Measurements from ENCODE around the gene YIF1B.

Gene YIF1B

DNA sequence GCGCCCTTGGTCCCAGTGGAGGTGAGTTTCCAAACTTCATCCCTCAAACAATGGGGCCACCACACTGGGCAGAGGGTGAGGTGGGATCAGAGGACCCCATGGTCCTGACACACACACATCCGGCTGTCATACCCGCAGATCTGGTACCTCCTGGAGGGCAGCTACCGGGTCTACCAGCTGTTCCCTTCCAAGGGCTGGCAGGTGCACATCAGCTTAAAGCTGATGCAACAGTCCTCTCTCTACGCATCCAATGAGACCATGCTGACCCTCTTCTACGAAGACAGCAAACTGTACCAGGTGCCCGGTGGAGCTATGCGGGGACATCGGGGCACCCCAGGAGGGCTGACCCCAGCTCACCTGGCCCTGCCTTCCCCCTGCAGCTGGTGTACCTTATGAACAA is 44.6 kb upstream of the YIF1B start:
- DNase-seq (ENCODE audit: extremely low spot score): no peak
- CTCF ChIA-PET: no interaction called here
- POLR2A ChIA-PET: interaction anchor here (4.4 kb wide), 1 partner anchor 14 kb away, joined by 31 read pairs; the partner anchor contains the start of gene PSMD8
- TF ChIP-seq CTBP1 (IDR thresholded peaks at IDR 0.05; ENCODE audit: borderline replicate concordance) (no peak), FOXK2 (IDR thresholded peaks at IDR 0.05) (no peak), ELF4 (IDR thresholded peaks at IDR 0.05) (no peak), ARNT (IDR thresholded peaks at IDR 0.05) (no peak), LEF1 (IDR thresholded peaks at IDR 0.05; ENCODE audit: borderline replicate concordance) (no peak), HDGF (IDR thresholded peaks at IDR 0.05; ENCODE audit: borderline replicate concordance) (no peak), SP1 (IDR thresholded peaks at IDR 0.05) (no peak), BHLHE40 (IDR thresholded peaks at IDR 0.05; ENCODE audit: borderline replicate concordance) (no peak), L3MBTL2 (conservative IDR thresholded peaks at IDR 0.05) (no peak), NFRKB (IDR thresholded peaks at IDR 0.05) (no peak), ZNF384 (IDR thresholded peaks at IDR 0.05) (no peak), TARDBP (IDR thresholded peaks at IDR 0.05) (no peak), FOXA1 (IDR thresholded peaks at IDR 0.05) (no peak)
- TF ChIP-seq, protein P1, sequence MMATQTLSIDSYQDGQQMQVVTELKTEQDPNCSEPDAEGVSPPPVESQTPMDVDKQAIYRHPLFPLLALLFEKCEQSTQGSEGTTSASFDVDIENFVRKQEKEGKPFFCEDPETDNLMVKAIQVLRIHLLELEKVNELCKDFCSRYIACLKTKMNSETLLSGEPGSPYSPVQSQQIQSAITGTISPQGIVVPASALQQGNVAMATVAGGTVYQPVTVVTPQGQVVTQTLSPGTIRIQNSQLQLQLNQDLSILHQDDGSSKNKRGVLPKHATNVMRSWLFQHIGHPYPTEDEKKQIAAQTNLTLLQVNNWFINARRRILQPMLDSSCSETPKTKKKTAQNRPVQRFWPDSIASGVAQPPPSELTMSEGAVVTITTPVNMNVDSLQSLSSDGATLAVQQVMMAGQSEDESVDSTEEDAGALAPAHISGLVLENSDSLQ (IDR thresholded peaks at IDR 0.05): no peak

DNA sequence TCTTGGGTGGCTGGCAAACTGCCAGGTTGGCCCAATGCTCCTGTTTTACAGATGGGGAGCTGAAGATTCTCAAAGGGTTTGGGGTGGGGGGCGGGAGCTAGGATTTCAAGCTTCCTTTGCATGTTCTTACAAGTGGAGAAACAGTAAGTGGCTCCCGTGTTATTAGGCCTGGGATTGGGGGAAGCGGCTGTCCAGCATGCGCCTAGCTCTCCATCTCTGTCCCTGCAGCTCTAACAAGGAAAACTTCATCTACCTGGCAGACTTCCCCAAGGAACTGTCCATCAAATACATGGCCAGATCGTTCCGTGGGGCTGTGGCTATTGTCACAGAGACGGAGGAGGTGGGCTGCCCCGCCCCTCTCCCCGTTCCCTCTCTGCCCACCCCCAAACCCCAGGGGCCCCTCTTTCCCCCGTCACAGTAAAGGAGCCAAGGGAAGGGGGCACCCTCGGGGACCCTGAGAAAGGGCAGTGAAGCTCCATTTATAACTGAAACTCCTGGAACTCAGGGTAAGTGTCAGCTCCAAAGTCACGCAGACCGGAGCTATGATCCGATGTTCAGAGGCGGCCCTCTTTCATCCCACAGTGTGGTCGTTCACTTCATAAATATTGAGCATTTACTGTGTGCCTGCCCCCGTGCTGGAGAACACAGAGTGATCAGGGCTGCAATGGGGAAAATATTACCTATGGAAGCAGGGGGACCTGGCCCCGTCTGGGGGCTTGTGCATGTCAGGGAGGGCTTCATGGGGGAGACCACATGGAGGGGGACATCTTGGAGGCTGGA is 43.7 kb upstream of the YIF1B start:
- ChIA-PET POLR2A (interaction anchor here (4.4 kb wide), 1 partner anchor 15 kb away, joined by 31 read pairs; the partner anchor contains the start of gene PSMD8), CTCF (no interaction called here)
- TF ChIP-seq ZNF384 (IDR thresholded peaks at IDR 0.05) (no peak), FOXM1 (IDR thresholded peaks at IDR 0.05; ENCODE audit: borderline replicate concordance) (no peak), SP1 (IDR thresholded peaks at IDR 0.05) (no peak), NFRKB (IDR thresholded peaks at IDR 0.05) (no peak), HDGF (IDR thresholded peaks at IDR 0.05; ENCODE audit: borderline replicate concordance) (no peak), L3MBTL2 (conservative IDR thresholded peaks at IDR 0.05) (no peak), SUZ12 (IDR thresholded peaks at IDR 0.05) (no peak), FOXK2 (IDR thresholded peaks at IDR 0.05) (no peak)
- TF ChIP-seq, protein P1 (IDR thresholded peaks at IDR 0.05): no peak
- DNase-seq (ENCODE audit: extremely low spot score): no peak

DNA sequence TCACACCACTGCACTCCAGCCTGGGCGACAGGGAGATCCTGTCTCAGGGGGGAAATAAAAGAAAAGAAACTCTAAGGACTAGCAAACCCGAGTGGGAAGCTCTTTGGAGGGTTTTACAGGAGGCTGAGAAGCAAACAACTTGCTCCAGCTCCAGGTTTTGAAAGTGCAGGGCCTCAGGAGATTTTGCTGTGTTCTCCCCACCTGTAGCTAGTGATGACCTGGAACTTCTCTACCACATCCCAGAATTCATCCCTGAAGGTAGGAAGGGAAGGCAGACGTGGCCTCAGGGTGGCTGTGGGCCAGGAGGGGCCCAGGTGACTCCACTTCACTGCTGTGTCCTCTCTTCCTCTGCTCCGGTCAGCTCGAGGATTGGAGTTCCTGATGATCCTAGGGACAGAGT is 42.3 kb upstream of the YIF1B start:
- ChIA-PET CTCF (no interaction called here), POLR2A (interaction anchor here (1.9 kb wide), 1 partner anchor 16 kb away, joined by 6 read pairs; the partner anchor contains the start of gene PSMD8)
- no peak for DNase-seq (ENCODE audit: extremely low spot score)
- TF ChIP-seq LEF1 (IDR thresholded peaks at IDR 0.05; ENCODE audit: borderline replicate concordance) (no peak), SUZ12 (IDR thresholded peaks at IDR 0.05) (no peak), ELF4 (IDR thresholded peaks at IDR 0.05) (no peak), CTBP1 (IDR thresholded peaks at IDR 0.05; ENCODE audit: borderline replicate concordance) (no peak), ZNF384 (IDR thresholded peaks at IDR 0.05) (no peak), FOXA1 (IDR thresholded peaks at IDR 0.05) (no peak), HDGF (IDR thresholded peaks at IDR 0.05; ENCODE audit: borderline replicate concordance) (no peak), SP1 (IDR thresholded peaks at IDR 0.05) (no peak)

DNA sequence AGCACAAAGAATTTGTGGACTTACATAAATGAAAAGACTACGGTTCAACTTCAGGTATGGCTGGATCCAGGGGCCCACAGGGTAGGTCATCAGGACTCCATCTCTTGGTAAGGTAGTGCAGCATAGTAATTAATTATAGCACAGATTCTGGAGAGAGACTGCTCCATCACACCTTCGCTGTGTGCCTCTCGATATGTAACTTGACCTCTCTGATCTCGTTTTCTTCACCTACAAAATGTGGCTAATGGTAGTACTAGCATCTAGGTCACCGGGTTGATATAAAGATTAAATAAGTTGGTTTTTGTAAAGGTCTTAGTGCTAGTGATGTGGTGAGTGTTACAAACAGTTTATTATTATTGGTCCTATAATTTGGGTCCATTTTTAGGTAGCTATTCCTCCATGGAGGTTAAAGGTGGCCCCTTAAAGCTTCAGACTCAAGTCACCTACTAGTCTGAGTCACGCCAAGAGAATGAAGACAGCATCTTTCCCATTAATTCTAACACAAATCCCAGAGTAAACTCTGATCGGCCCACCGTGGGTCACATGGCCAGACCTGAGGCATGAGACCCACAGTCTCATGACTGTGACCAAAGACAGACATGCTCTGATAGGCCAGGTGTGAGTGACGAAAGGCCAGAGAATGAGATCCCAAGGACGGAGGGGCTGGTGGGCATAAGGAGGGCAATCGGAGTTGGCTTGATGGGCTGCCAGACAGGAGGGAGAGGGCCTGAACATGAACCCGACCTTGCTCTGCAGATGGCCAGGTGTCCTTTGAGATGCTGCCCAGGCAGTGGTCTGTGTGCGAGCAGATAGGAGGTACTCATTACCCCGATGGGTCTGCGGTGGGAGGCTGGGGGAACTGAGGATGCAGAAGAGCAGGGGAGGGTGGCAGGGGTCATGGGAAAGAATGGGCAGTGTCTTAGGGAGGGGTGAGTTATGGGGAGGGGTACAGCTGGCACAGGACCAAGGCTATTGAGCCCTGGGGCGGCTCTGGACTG is 40.3 kb upstream of the YIF1B start:
- CTCF ChIA-PET: no interaction called here
- DNase-seq (ENCODE audit: extremely low spot score): no peak
- POLR2A ChIA-PET: interaction anchor here (1.9 kb wide), 1 partner anchor 18 kb away, joined by 6 read pairs; the partner anchor contains the start of gene PSMD8
- no peak for TF ChIP-seq SUZ12 (IDR thresholded peaks at IDR 0.05)
- TF ChIP-seq CTBP1 (IDR thresholded peaks at IDR 0.05; ENCODE audit: borderline replicate concordance): no peak
- TF ChIP-seq LEF1 (IDR thresholded peaks at IDR 0.05; ENCODE audit: borderline replicate concordance): no peak
- no peak for TF ChIP-seq SP1 (IDR thresholded peaks at IDR 0.05)
- TF ChIP-seq ELF4 (IDR thresholded peaks at IDR 0.05): no peak

DNA sequence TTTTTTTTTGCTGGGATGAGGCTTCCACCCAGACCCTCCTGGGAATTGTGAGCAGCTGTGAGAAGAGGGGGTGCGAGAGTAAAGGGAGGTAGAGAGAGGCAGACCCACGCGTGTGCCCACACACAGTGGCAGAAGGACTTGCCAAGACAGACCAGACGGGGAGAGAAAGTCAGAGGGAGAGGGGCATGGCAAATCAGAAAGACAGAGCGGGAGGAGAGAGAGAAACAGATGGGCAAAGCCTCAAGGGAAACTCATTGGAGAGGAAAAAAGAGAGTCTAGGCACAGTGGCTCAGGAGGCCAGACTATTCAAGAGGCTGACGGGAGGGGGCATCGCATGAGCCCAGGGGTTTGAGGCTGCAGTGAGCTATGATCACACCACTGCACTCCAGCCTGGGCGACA is 36.9 kb upstream of the YIF1B start:
- DNase-seq (ENCODE audit: extremely low spot score): no peak
- POLR2A ChIA-PET: interaction anchor here (0.9 to 1.6 kb wide), 2 partner anchors 10 to 22 kb away, joined by 3 to 4 read pairs; partner anchors contain the start of gene PSMD8
- CTCF ChIA-PET: interaction anchor here (0.6 kb wide), 1 partner anchor 395 kb away, joined by 3 read pairs; no protein-coding TSS in a partner anchor
- TF ChIP-seq BHLHE40 (IDR thresholded peaks at IDR 0.05; ENCODE audit: borderline replicate concordance) (no peak), TARDBP (IDR thresholded peaks at IDR 0.05) (no peak)

DNA sequence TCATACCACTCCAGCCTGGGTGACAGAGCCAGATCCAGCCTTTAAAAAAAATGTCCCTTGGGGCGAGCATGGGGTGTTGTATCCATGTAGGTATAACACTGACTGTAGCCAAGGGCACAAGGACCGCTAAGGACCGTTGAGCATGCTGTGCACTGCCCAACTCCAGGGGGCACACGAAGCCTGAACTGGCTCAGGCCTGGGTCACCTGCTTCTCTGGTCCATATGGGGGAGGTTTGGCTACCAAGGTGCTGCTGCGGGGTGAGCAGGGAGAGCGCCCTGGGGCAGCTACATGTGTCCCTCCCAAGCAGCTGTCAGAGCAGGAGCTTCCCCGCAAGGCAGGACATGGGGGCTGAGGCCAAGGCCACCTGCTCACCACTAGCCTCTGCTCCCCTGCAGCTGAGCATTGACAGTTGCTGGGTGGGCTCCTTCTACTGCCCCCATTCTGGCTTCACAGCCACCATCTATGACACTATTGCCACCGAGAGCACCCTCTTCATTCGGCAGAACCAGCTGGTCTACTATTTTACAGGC is 36.2 kb upstream of the YIF1B start:
- no peak for DNase-seq (ENCODE audit: extremely low spot score)
- CTCF ChIA-PET: interaction anchor here (0.6 kb wide), 2 partner anchors 306 to 395 kb away, joined by 3 read pairs; no protein-coding TSS in a partner anchor
- no peak for TF ChIP-seq NFRKB (IDR thresholded peaks at IDR 0.05)
- TF ChIP-seq FOXA1 (IDR thresholded peaks at IDR 0.05): no peak
- TF ChIP-seq ZNF384 (IDR thresholded peaks at IDR 0.05): no peak
- TF ChIP-seq, protein P1 (IDR thresholded peaks at IDR 0.05): no peak
- TF ChIP-seq ELF4 (IDR thresholded peaks at IDR 0.05): no peak
- TF ChIP-seq BHLHE40 (IDR thresholded peaks at IDR 0.05; ENCODE audit: borderline replicate concordance): no peak
- TF ChIP-seq CTBP1 (IDR thresholded peaks at IDR 0.05; ENCODE audit: borderline replicate concordance): no peak
- TF ChIP-seq SP1 (IDR thresholded peaks at IDR 0.05): no peak
- TF ChIP-seq ARNT (IDR thresholded peaks at IDR 0.05): no peak
- no peak for TF ChIP-seq LEF1 (IDR thresholded peaks at IDR 0.05; ENCODE audit: borderline replicate concordance)
- TF ChIP-seq L3MBTL2 (conservative IDR thresholded peaks at IDR 0.05): no peak
- TF ChIP-seq FOXM1 (IDR thresholded peaks at IDR 0.05; ENCODE audit: borderline replicate concordance): no peak
- no peak for TF ChIP-seq SUZ12 (IDR thresholded peaks at IDR 0.05)
- no peak for TF ChIP-seq HDGF (IDR thresholded peaks at IDR 0.05; ENCODE audit: borderline replicate concordance)
- TF ChIP-seq TARDBP (IDR thresholded peaks at IDR 0.05): no peak
- TF ChIP-seq FOXK2 (IDR thresholded peaks at IDR 0.05): no peak
- POLR2A ChIA-PET: interaction anchor here (0.9 to 1.6 kb wide), 3 partner anchors 10 to 24 kb away, joined by 3 to 4 read pairs (median 3); partner anchors contain the start of gene PSMD8

All from HEK293T (cell line).